HG03095 (cell line): ENCODE results near the gene SLC25A22.

Source experiments
- ATAC-seq: cut with Tn5 transposase; IDR thresholded peaks from one replicate; pipeline ENCODE4 v1.9.1; 2021; ENCODE audit warnings: moderate library complexity; ENCODE audit not compliant: unreplicated experiment

The SLC25A22 gene

DNA sequence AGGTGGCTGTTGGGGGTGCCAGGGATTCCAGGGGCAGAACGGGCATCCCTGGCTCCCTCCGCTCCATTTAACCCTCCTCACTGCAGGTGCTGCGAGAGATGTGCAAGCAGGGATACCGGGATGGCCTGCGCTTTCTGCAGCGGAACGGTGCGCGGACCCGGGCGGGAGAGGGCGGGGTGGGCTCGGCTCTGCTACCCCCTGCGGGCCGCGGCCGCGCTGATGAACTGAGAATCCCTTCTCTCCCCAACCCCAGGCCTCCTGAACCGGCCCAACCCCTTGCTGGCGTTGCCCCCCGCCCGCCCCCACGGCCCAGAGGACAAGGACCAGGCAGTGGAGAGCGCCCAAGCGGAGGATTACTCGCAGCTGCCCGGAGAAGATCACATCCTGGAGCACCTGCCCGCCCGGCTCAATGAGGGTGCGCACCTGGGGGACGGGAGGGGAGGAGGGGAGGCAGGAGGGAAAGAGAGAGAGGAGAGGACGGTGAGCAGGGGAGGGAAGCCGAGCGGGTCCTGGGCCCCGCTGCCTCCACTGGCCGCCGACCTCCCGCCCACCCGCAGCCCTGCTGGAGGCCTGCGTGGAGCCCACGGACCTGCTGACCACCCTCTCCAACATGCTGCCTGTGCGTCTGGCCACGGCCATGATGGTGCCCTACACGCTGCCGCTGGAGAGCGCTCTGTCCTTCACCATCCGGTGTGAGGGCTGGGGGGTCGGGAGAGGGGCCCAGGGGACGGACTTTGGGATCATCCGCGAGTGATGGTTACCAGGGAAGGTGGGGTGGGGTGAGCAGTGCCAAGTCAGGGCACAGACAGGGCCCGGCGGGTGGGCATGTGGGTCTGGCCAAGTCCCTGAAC lies 25.6 kb upstream of the SLC25A22 start:
- ATAC-seq, result no peak

DNA sequence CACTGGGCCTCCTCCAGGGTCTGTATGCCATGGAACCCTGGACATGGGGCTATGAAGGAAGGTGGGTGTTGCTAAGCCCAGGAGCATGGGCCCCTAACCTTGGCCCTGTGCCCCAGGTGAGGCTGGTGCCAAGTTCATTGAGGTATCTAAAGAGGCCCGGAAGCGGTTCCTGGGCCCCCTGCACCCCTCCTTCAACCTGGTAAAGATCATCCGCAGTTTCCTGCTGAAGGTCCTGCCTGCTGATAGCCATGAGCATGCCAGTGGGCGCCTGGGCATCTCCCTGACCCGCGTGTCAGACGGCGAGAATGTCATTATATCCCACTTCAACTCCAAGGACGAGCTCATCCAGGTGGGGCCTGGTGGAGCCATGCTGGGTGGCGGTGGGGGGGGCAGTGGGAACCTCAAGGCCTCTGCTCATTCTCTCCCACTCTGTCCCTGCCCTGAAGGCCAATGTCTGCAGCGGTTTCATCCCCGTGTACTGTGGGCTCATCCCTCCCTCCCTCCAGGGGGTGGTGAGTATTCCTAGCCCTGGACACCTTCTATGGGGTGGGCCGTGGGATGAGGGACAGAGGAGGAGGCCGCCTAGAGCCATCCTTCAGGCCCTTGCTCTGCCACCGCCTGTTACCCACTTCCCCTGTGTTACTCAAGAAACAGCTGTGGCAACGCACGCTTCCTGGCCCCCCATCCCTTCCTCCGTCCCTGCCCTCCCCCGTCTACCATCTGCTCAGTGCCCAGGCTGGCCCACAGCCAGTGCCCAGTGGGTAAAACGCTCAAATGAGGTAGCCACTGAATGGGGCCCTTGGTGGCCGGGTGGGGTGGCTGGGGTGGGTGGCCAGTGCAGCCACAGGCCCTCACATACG lies 23.7 kb upstream of the SLC25A22 start:
- no peak for ATAC-seq

DNA sequence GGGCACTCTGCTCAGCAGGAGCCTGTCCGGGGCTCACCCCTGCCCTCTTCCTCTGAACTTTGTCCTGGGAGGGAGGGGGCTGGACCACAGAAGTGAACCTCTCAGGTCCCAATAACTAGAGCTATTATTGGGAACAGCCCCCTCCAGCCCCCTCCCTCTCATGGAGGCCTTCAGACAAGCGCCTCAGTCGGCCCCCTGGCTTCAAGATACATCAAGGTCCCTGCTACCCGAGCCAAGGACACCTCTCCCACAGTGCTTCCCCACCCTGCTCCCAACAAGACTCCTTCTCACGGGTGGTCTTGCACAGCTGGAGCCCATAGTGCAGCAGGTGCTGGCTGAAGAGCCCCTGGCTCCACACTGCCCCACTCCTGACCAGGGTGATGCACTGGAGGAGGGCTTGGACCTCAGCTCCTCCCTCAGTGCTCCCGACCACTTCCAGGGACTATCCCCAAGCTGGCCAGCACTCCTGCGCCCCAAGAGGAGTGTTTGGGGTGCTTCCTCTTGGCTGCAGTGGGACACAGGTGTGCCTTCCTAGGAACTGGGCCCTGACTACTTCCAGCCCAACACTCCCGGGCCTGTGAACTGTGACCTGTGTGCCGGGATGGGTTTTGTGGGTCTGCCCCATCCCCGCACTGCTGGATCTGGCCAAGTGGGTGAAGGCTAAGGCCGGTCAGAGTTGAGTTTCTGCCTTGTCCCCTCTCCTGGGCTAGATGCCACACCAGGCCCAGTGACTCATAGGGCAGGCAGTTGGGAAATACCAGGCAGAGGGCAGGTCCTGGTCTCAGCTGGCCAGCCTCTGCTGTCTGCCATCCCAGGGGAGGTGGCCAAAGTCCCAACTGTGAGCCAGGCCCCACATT lies 22.8 kb upstream of the SLC25A22 start:
- no peak for ATAC-seq

DNA sequence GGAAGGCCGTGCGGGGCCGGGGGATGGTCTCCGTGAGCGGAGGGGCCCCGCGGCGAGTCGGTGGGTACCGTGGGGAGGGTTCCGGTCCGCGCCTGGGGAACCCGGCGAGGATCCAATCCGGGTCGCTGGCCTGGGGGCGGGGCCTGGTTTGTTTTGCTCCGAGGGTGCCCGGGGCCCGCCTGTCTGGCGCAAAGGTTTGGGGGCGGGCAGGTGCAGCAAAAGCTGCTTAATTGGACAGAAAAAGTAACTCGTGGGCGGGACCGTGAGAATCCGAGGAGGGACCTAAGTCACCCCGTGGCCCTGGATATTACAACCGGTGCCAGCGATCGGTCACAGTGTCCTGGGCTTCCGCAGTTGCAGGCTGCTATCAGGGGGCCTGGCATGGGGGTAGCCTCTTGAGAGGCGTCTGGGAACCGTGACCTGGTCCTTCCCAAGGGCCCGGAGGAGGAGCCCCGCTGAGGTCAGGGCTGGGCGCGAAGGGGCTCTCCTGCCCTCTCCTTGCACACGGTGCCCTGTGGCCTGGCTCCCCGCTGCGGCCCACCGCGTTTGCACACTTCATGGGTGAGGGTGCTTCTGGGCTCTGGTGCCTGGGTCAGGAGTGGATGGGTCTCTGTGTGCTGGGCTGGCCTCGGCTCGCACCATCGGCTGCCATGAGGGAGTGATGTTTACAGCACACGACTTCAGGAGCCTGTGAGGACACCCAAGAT lies 22.0 kb upstream of the SLC25A22 start:
- peak; percentile 44 for ATAC-seq

DNA sequence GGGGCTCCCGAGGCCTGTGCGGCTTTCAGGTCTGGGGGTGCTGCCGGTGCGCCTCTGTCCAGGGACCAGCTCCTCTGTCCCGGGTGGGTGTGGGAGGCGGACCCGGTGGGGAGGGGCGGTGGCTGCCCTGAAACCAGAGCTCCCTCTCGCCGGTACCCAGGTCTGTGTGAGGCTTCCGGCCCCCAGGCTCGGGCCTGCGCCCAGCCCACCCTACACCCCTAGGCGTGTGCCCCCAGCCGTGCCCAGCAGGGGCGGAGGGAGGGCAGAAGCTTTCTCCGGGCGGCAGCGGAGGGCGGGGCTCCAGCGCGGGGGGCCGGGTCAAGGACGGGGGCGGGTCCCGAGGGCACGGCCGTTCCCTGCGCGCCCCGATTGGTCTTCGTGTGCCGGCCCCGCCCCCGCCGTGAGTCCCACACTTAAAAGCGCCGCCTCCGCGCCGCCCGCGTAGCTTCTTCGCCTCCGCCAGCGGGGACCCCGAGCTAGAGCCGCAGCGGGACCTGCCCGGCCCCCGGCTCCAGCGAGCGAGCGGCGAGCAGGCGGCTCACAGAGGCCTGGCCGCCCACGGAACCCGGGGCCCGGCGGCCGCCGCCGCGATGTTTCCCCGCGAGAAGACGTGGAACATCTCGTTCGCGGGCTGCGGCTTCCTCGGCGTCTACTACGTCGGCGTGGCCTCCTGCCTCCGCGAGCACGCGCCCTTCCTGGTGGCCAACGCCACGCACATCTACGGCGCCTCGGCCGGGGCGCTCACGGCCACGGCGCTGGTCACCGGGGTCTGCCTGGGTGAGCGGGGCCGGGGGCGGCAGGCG lies 21.2 kb upstream of the SLC25A22 start:
- peak; percentile 49 for ATAC-seq

DNA sequence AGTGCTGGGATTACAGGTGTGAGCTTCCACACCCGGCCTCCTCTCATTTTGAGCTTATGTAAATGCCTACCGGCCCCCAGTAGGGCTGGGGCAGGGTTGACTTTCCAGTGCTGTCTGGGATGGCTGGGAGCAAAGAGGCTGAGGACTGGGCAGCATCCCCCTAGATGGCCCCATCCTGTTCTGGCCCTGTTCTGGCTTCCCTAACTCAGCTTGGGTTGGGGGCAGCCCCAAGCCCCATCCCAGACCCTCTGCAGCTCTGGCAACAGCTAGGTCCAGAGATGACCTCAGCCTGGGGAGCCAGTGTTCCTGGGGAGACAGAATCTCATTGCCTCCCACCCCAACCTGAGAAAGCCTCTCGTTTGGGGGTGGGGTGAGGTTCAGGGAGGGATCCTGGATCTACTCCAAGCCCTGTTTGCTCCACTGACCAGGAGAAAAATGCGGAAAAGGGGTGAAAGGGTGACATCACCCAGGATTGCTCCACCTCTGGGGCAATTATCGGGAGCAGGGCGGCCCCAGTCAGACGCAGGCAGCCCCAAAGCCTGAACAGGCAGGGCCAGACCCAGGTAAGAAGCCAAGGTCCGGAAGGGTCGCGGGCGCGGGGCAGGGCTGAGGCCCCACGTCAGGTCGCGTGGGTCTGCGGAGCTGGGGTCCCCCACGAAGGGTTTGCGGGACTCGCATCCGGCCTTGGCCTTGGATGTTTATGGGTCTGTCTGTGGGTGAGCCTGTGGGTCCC lies 20.5 kb upstream of the SLC25A22 start, which contains the start of gene PNPLA2:
Gene PNPLA2, plus strand, starts transcription at position 519 of the 733 bp plus-strand sequence. CDS start 805 bp downstream, outside the sequence.
- no peak for ATAC-seq

DNA sequence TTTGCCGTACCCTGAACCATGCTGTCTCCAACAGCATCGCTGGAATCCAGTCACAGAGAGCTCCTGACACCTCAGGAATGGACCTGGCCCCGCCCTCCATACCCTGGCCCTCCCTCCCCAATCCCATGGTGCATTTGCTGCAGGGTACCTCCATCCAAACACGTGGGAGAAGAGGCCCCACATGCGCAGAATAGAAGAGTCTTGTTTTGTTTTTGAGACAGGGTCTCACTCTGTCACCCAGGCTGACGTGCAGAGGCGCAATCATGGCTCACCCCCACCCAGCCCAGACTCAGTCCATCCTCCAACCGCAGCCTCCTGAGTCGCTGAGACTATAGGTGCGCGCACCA lies 18.3 kb upstream of the SLC25A22 start:
- ATAC-seq, result no peak

DNA sequence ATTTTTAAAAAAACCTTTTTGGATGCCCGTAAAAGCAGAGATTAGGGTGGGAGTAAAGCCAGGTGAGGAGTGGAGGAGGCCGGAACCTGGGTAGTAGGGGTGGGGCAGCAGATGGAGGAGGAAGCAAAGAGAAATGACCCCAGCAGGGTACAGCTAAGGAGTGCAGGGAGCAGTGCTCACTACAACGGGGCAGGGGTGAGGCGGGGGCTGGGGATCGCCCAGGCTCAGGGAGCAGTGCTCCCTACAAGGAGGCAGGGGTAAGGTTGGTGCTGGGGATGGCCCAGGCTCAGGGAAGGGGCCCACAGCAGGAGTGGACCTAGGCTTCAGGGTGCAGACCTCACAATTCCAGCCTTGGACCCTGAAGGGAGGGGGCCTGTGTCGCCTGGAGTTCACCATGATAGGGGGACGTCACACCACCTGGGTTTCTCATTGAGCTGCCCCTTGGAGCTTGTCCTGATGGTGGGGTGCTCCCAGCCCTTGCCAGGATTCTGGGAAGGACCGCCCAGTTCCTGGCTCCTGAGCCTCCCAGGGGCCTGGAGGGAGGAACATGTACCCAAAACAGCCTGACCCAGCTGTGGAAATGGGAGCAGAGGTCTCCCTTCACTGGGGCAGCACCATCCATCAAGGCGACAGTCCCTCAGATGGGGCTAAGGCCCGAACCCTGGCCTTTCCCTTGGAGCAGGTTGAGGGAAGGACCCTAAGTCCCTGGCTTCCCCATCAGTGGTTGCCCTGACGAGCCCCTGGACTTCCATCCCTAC lies 17.8 kb upstream of the SLC25A22 start:
- ATAC-seq, result no peak

DNA sequence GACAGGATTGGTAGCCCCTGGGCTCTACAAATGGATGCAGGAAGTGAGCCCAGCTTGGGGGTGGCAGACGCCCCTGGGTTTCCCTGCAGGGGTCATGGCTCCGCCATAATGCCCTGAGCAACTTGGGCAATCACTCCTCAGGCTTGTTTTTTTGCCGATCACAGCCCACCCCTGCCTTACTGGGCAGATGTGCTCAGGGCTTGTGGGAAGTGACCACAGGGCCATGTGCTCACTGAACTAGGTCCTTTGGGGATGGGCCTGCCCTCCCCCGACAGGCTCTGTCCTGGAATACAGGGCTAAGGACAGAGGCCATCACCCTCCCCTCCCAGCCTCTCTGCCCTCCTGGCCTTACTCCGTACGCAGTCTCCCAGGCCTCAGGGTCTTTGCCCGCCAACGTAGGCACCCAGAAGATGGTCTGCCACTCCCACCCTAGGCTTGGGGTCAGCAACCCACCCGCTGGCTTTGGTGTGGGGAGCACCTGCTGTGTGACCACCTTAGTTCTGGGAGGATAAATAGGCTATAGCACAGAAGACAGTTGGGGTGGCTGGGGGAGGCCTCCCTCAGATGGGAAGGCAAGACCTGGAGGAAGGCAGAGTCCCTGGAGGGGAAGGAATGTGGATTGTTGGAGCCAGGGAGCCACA lies 15.5 kb upstream of the SLC25A22 start:
- no peak for ATAC-seq

DNA sequence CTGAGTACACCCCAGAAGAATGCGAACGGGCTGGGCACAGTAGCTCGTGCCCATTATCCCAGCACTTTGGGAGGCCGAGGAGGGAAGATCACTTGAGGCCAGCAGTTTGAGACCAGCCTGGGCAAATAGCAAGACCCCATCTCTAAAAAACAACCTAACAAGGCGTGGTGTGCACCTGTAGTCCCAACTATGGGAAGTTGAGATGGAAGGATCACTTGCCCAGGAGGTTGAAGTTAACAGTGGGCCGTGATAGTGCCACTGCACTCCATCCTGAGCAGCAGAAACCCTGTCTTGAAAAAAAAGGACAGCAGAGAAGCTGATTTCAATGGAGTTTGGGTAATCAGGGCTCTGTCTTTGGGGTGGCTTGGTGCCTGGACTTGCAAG lies 15.0 kb upstream of the SLC25A22 start:
- no peak for ATAC-seq

DNA sequence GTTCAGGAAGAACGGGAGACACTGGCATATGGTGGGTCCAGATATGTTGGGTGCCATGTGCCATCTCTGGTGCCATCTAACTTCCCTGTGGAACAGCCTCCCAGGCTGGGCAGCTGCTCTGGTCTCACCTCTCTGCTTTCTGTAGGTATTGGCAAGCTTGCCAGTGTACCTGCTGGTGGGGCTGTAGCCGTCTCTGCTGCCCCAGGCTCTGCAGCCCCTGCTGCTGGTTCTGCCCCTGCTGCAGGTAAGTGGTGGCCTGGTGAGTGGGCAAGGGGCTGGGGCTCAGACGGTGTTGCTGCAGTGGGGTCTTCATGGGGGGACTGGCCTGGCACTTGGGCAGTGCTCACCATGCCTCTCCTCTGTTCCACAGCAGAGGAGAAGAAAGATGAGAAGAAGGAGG lies 14.3 kb upstream of the SLC25A22 start:
- no peak for ATAC-seq

DNA sequence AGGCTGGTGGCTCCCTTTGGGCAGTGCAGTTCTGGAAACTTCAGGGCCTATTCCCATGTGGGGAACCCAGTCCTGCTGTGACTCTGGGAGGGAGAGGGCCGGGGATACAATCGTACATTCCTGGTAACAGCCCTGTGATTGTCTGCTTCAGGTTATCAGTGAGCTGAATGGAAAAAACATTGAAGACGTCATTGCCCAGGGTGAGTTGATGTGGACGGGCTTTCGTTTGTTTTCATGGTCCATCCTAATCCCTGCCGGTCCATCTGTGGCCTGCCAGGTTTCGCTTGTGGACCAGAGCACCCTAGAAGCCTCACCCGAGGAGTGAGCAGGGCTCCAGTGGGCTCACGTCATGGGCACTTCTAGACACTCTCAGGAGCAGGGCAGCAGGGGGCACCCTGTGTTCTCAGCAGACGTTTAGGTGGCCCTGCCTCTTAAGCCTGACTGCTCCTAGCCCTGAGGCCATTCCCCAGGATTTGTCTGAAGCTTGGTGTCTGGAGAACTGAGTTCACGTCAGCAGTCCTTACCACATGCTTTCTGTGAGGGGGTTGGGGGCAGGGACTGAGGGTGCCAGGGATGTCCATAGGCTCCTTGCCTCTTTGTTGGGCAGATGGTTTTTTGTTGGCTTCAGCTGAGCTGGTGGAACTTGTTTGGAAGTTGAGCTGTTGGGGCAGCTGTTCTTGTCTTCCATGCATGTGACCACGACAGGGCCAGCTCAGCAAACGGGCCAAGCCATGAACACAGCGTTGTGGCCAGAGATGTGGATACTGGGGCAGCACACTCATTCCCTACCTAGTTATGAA lies 13.6 kb upstream of the SLC25A22 start:
- no peak for ATAC-seq

DNA sequence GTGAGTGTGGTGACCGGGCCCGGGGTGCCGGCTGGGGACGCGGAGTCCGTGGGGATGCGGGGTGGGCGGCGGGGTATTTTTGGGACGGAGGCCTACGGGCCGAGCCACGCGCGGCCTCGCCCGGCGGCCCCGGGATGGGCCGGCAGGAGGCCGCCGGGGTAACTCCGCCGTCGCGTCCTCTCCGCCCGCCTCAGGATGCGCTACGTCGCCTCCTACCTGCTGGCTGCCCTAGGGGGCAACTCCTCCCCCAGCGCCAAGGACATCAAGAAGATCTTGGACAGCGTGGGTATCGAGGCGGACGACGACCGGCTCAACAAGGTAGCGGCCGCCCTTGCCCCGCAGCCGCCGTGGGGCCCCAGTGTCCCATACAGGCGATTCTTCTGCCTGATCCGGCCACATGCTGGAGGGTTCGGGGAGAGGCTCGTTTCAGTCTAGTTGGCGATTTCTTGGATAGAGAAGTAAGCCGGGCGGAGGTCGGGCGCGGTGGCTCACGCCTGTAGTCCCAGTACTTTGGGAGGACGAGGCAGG lies 12.0 kb upstream of the SLC25A22 start:
- peak; percentile 4 for ATAC-seq

DNA sequence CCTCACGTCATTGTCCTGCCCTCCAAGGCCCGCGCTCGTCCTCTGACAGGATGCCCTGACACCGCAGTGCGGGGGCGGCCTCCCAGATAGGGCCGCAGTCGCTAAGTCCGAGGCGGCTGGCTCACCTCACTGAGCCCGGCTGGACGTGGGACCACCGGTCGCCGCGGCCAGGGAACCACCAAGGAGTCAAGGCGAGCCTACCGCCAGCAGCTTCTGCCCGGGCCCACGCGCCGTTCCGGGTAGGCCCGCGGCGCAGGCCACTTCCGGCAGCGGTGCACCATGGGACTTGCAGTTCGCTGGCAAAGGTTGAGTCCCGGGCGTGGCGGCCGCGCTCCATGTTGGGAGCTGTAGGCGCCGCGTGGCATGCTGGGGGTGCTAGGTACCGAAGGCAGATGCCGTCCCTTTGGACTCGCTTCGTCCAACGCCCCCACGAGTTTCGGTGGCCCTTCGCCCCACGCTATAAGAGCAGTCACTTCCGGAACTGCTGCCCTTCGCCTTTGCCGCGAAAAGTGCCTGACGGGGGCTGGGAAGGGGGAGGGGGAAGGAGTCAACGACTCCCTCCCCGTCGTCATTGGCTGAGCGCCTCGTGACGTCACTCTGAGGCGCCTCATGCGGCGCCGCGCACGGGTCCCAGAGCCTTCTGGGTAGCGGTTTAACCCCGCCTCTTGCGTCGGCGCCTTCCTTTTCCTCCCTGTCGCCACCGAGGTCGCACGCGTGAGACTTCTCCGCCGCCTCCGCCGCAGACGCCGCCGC lies 11.4 kb upstream of the SLC25A22 start, which contains the start of gene RPLP2:
Gene RPLP2, plus strand, starts transcription at position 681 of the 753 bp plus-strand sequence. CDS start 268 bp downstream, outside the sequence.
- ATAC-seq, result peak; percentile 61

DNA sequence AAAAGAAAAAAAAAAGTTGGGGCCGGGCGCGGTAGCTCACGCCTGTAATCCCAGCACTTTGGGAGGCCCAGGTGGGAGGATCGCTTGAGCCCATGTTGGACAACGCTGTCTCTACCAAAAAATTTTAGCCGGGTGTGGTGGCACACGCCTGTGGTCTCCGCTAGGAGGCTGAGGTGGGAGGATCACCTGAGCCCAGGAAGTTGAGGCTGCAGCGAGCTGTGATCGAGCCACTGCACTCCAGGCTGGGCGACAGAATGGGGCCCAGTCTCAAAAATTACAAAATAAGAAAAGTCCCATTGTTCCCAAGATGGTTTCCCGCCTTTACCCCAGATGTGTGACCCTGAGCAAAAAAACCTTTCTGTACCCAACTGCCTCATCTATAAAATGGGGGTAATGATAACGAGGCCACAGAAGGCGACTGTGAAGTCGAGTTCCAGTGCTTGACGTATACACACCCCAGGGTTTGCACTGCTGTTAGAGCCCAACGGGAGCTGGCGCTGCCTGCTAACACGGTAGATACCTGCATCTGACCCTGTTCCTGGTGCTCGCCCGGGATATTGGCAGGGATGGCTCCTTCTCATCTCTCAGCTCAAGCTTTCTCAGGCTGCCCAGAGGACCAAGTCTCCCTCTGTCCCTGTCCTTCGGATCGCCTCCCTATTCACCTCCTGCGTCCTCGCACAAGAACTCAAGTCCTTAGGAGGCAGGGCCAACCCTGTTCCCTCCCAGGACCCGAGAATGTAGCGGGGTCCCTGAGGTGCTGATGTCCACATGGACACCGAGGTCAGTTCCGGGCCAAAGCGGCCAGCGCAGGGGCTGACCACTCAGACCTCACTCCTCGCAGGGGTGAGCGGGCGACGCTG lies 10.6 kb upstream of the SLC25A22 start:
- ATAC-seq, result no peak
